Adrenal gland (tissue), 12 donors: ENCODE results near the gene CREG2. TPM values are rescaled to one million over a fixed set of nuclear protein-coding genes. Genes with fewer than 3 reads are reported as not detected.
A peak's percentile ranks its signal among the peaks of the same experiment; 100 is the strongest.

Experiments
- DNase-seq, 7 donors: peaks; one replicate each; pipeline ENCODE4 v3.0.0-alpha.2; 2019 to 2020
- H3K27ac ChIP-seq, 5 donors: fragments of 200-600 bp; sonication (generic) in 4 of 5; 1 replicate in 3 of 5; 2 replicates in 2 of 5; pipeline versions ENCODE4 v1.5.1 to v1.8.0; 2016 to 2020; ENCODE audit warnings: mild to moderate bottlenecking in 1 of 5
- H3K27me3 ChIP-seq: fragments of 200-600 bp; 2 replicates; pipeline ENCODE4 v1.8.0; 2021
- H3K36me3 ChIP-seq, 2 donors: fragments of 200-600 bp; replicated peaks in 1 of 2; 1 replicate in 1 of 2; 2 replicates in 1 of 2; pipeline versions ENCODE4 v1.5.1 to v1.8.0; 2018 to 2022
- H3K4me1 ChIP-seq, 2 donors: fragments of 200-600 bp; replicated peaks in 1 of 2; 1 replicate in 1 of 2; 2 replicates in 1 of 2; pipeline versions ENCODE4 v1.5.1 to v1.8.0; 2018 to 2021
- H3K4me3 ChIP-seq, 4 donors: fragments of 200-600 bp; sonication (generic) in 3 of 4; one replicate each; pipeline ENCODE4 v1.5.1; 2016 to 2018
- H3K9me3 ChIP-seq, 3 donors: fragments of 200-600 bp; sonication (generic) in 1 of 3; replicated peaks in 1 of 3; 1 replicate in 2 of 3; 2 replicates in 1 of 3; pipeline versions ENCODE4 v1.5.1 to v1.8.0; 2016 to 2021
- POLR2A ChIP-seq, 2 donors: fragments of 450-650 bp; IDR thresholded peaks; one replicate each; pipeline ENCODE4 v1.6.1; 2017; ENCODE audit warnings: antibody characterized with exemption in 2 of 2, mild to moderate bottlenecking in 2 of 2, moderate library complexity in 1 of 2
- WGBS, 4 donors: extraction: QIAGEN DNeasy Blood & Tissue Kit in 2 of 4; methylation state at CpG; one replicate each; pipeline versions ENCODE4 v1.1.5 to v1.1.7; 2013 to 2017; 5-methylcytosine and 5-hydroxymethylcytosine counted together
- intact Hi-C, 2 donors: fragments of 100-400 bp; cut with DNase I; formaldehyde crosslinking; loops; one replicate each; pipeline versions ENCODE4 v1.14.1 to v1.15.0; 2022 to 2023
- microRNA-seq, 3 donors: library from miRNA; unstranded; fragments of <30 nt; microRNA quantifications; one replicate each; pipeline ENCODE4, GENCODE V29; 2017 to 2020
- polyA plus RNA-seq, 3 donors: library from polyadenylated mRNA; stranded (reverse); fragments of 200-250 nt in 2 of 3; fragments of 350-450 nt in 1 of 3; fragmentation: Illumina TruSeq in 1 of 3; extraction: RNeasy Lipid Tissue Mini Kit (QIAGEN cat#74804) in 1 of 3; gene quantifications; one replicate each; pipeline ENCODE4 v1.2.3, GENCODE V29; 2013 to 2014
- small RNA-seq, 2 donors: library from RNA; depleted of rRNA; stranded (forward); fragments of <200 nt; gene quantifications; one replicate each; pipeline ENCODE3, GENCODE V24; 2016
- total RNA-seq, 9 donors: library from RNA; depleted of rRNA in 4 of 9; stranded (reverse); fragments of >200 nt in 4 of 9; fragments of 120-200 nt in 1 of 9; fragmentation: NEBNext Ultra II Directional in 1 of 9; extraction: Animal tissue kit (Norgen Biotek cat#: 25700) in 1 of 9; gene quantifications; one replicate each; pipeline versions ENCODE4 v1.1.0 to v1.2.4, GENCODE V29; 2013 to 2023
- TF ChIP-seq, protein P1 (sequence below), 6 experiments: fragments of 450-650 bp in 4 of 6; fragments of 200-600 bp in 2 of 6; sonication (generic) in 1 of 6; IDR thresholded peaks; 1 replicate in 5 of 6; 2 replicates in 1 of 6; pipeline versions ENCODE4 v1.5.1 to v1.8.0; 2016 to 2021; ENCODE audit warnings: antibody characterized with exemption in 6 of 6, mild to moderate bottlenecking in 2 of 6, moderate library complexity in 1 of 6
- donor health status: healthy with polysubstance abuse.
- donor health status: Bipolar disorder and iron deficiency.
- donor health status: DM: yes; HTN: yes; CAD: no.
- donor health status: DM: no; HTN: no; CAD: no.
- donor health status: DM: no; HTN: no; CAD: no.
- donor health status: DM: yes; HTN: yes; CAD: no.

The CREG2 gene
- total and polyA plus RNA-seq, 12 donors, result 0.02 to 0.55 (median 0.26) TPM; not detected in 8

DNA sequence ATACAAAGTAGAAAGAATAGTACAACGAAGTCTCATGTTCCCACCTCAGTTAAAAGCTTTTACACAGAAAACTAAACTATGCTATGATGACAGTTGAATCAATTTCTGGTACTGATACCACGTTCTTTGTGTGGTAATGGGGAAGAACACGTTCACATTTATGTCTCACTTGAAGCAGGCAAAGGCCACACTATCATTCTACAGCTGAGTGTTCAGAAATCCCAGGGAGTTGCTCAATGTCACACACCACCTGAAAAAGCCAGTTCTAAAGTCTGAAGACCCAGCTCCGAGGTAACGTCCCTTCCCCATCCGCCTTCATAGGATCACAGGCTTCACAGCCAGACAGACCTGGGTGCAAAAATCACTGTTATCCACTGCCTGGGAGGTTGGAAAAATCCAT is 87.7 kb downstream of the CREG2 start:
- WGBS, 4 donors, result 68 to 77% (median 69%) methylated on average over 6 of the region's 6 CpGs
- Histone ChIP-seq H3K27ac (no peak overlapping the region), H3K36me3 (peaks cover 0 to 11% of the 10 kb centered on the region in 2 donors), H3K9me3 (no peaks in the 10 kb centered on the region), H3K4me1 (peaks cover 14 to 60% of the 10 kb centered on the region in 2 donors), H3K4me3 (no peak overlapping the region), H3K27me3 (no peaks in the 10 kb centered on the region)
- no peak for DNase-seq
- no peak for TF ChIP-seq POLR2A (IDR thresholded peaks at IDR 0.05)
- TF ChIP-seq, protein P1, sequence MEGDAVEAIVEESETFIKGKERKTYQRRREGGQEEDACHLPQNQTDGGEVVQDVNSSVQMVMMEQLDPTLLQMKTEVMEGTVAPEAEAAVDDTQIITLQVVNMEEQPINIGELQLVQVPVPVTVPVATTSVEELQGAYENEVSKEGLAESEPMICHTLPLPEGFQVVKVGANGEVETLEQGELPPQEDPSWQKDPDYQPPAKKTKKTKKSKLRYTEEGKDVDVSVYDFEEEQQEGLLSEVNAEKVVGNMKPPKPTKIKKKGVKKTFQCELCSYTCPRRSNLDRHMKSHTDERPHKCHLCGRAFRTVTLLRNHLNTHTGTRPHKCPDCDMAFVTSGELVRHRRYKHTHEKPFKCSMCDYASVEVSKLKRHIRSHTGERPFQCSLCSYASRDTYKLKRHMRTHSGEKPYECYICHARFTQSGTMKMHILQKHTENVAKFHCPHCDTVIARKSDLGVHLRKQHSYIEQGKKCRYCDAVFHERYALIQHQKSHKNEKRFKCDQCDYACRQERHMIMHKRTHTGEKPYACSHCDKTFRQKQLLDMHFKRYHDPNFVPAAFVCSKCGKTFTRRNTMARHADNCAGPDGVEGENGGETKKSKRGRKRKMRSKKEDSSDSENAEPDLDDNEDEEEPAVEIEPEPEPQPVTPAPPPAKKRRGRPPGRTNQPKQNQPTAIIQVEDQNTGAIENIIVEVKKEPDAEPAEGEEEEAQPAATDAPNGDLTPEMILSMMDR (IDR thresholded peaks at IDR 0.05), result no peak
- intact Hi-C loops, result no loop called here

- peaks cover 0 to 23% of the 10 kb centered on the region in 2 donors for H3K36me3 ChIP-seq
These were observed 89.9 kb downstream of the CREG2 start for GRCh38 chr2:101297383-101297782.

GRCh38 chr2:101296371-101296770 is 90.9 kb downstream of the CREG2 start:
- Histone ChIP-seq H3K36me3 (peaks cover 0 to 22% of the 10 kb centered on the region in 2 donors), H3K9me3 (no peaks in the 10 kb centered on the region), H3K27me3 (no peaks in the 10 kb centered on the region), H3K4me1 (peaks cover 9 to 51% of the 10 kb centered on the region in 2 donors), H3K27ac (no peak overlapping the region), H3K4me3 (no peak overlapping the region)
- 83 to 93% (median 89%) methylated on average over 5 of the region's 5 CpGs for WGBS, 4 donors
- no peak for TF ChIP-seq POLR2A (IDR thresholded peaks at IDR 0.05)
- TF ChIP-seq, protein P1 (IDR thresholded peaks at IDR 0.05), result no peak
- intact Hi-C loops, result no loop called here
- no peak for DNase-seq

More at GRCh38 chr2:101297383-101297782, 89.9 kb downstream of the CREG2 start:
- H3K27ac ChIP-seq, result no peak overlapping the region
- 77 to 89% (median 79%) methylated on average over 2 of the region's 2 CpGs for WGBS, 4 donors
- H3K9me3 ChIP-seq, result no peaks in the 10 kb centered on the region
- no peak for TF ChIP-seq POLR2A (IDR thresholded peaks at IDR 0.05)
- TF ChIP-seq, protein P1 (IDR thresholded peaks at IDR 0.05), result no peak
- no peak for DNase-seq
- H3K4me3 ChIP-seq, result no peak overlapping the region
- H3K4me1 ChIP-seq, result peaks cover 9 to 61% of the 10 kb centered on the region in 2 donors
- H3K27me3 ChIP-seq, result no peaks in the 10 kb centered on the region
- intact Hi-C loops, result no loop called here

- TF ChIP-seq POLR2A (IDR thresholded peaks at IDR 0.05), result no peak
- TF ChIP-seq, protein P1 (IDR thresholded peaks at IDR 0.05), result no peak
- H3K27me3 ChIP-seq, result no peaks in the 10 kb centered on the region
- H3K4me3 ChIP-seq, result no peak overlapping the region
- DNase-seq, result peak in 2 of 7 donors; percentile 19 to 36
- H3K27ac ChIP-seq, result no peak overlapping the region
- no peaks in the 10 kb centered on the region for H3K9me3 ChIP-seq
- 46 to 68% (median 52%) methylated on average over 2 of the region's 2 CpGs for WGBS, 4 donors
- peaks cover 0 to 22% of the 10 kb centered on the region in 2 donors for H3K36me3 ChIP-seq
- peaks cover 9 to 46% of the 10 kb centered on the region in 2 donors for H3K4me1 ChIP-seq
- intact Hi-C loops, result no loop called here
These were observed 91.4 kb downstream of the CREG2 start for GRCh38 chr2:101295895-101296294.

Small RNA genes within 50 kb of the gene (microRNA-seq; reads per million reads assigned to microRNA genes)
- 1.1 to 3.6 (median 2.0) reads per million in 3 donors for gene MIR5696

Small RNA genes within 50 kb of the gene (small RNA-seq; reads per million reads assigned to genes)
- 0.08 to 0.12 reads per million in 2 donors for gene MIR5696

Other genes with a start within 250 kb of the CREG2 start
- gene TBC1D8, start 236.1 kb downstream of the CREG2 start, total RNA-seq, result 10 to 100 TPM in 5 of 9 donors, 1 to 10 TPM in 4; 7.6 to 17.2 (median 10.5) TPM
- gene TBC1D8, start 236.1 kb downstream of the CREG2 start, polyA plus RNA-seq, result 10 to 100 TPM in 2 of 3 donors, 1 to 10 TPM in 1; 7.8 to 13.6 (median 12.2) TPM
- 10 to 100 TPM; 27.4 to 53.5 (median 33.0) TPM for gene CNOT11, start 134.6 kb downstream of the CREG2 start, total RNA-seq
- 10 to 100 TPM in 2 of 3 donors, 1 to 10 TPM in 1; 9.5 to 67.3 (median 14.2) TPM for gene CNOT11, start 134.6 kb downstream of the CREG2 start, polyA plus RNA-seq
- gene RNF149, start 78.8 kb downstream of the CREG2 start, total RNA-seq, result 10 to 100 TPM; 38.4 to 98.4 (median 55.5) TPM
- 10 to 100 TPM; 31.5 to 48.5 (median 39.5) TPM for gene RNF149, start 78.8 kb downstream of the CREG2 start, polyA plus RNA-seq
- 10 to 100 TPM in 1 of 9 donors, under 1 TPM in 4, not detected in 4; 0.14 to 21.8 (median 0.76) TPM for gene RFX8, start 87.6 kb upstream of the CREG2 start, total RNA-seq
- 1 to 10 TPM in 1 of 3 donors, under 1 TPM in 2; 0.31 to 1.1 (median 0.71) TPM for gene RFX8, start 87.6 kb upstream of the CREG2 start, polyA plus RNA-seq